ENCODE results near the gene SLC5A2.

Gene SLC5A2

GRCh38 chr16:31460582-31461002 is 22.3 kb upstream of the SLC5A2 start (continued):
- TF ChIP-seq AEBP2 (tag by site-specific recombination; IDR thresholded peaks at IDR 0.05; ENCODE audit: borderline replicate concordance) (no peak), ZNF23 (tag by site-specific recombination; IDR thresholded peaks at IDR 0.05; ENCODE audit: borderline replicate concordance) (no peak)

- H3K27ac ChIP-seq (ENCODE audit: extremely low read depth, low read depth, low read length) = no peak overlapping the region
Observed at GRCh38 chr16:31461201-31461920, 21.6 kb upstream of the SLC5A2 start.

More at GRCh38 chr16:31461201-31461920, 21.6 kb upstream of the SLC5A2 start:
- TF ChIP-seq ZSCAN18 (tag by site-specific recombination; IDR thresholded peaks at IDR 0.05) = no peak
- TF ChIP-seq BCL6B (tag by site-specific recombination; IDR thresholded peaks at IDR 0.05) = no peak
- no peak for TF ChIP-seq GLIS2 (tag by site-specific recombination; IDR thresholded peaks at IDR 0.05)
- no peak for TF ChIP-seq ZNF416 (tag by site-specific recombination; IDR thresholded peaks at IDR 0.05)
- TF ChIP-seq ZNF23 (tag by site-specific recombination; IDR thresholded peaks at IDR 0.05; ENCODE audit: borderline replicate concordance) = no peak
- TF ChIP-seq PRDM10 (tag by site-specific recombination; IDR thresholded peaks at IDR 0.05) = no peak
- no peak overlapping the region for H3K4me3 ChIP-seq (ENCODE audit: low read depth, low read length)
- no peaks in the 10 kb centered on the region for H3K9me3 ChIP-seq (ENCODE audit: control insufficient read depth, insufficient read depth, low read depth, low read length)
- 0 out of 2 replicates have a peak, but pooled peaks cover 3% of the 10 kb centered on the region for H3K4me1 ChIP-seq (ENCODE audit: control insufficient read depth, insufficient read depth, low read length)
- POLR2A ChIA-PET = interaction anchor here (0.9 to 2.0 kb wide), 4 partner anchors 11 to 387 kb away, joined by 3 to 10 read pairs (median 4); partner anchors contain the start of genes KAT8, RUSF1, TGFB1I1 and ZNF646
- CTCF ChIA-PET = interaction anchor here (0.8 to 2.4 kb wide), 15 partner anchors 7 to 508 kb away, joined by 3 to 13 read pairs (median 5); partner anchors contain the start of genes SLC5A2 and ZNF843
- peaks cover 0 to 54% of the 10 kb centered on the region in 2 experiments; a peak in 2 of 3 replicates for H3K36me3 ChIP-seq (ENCODE audit: control insufficient read depth in 2 of 2, insufficient read depth in 1 of 2, low read length in 2 of 2)
